ENCODE measurements around the gene KIRREL3. TPM values are rescaled to one million over a fixed set of nuclear protein-coding genes. Genes with fewer than 3 reads are reported as not detected.

KIRREL3 gene
- total and polyA plus RNA-seq, 9 of the 15 experiments (the other 6 are each of a cell fraction or from before 2014, with no cell fraction given), result 0.04 to 0.10 TPM; not detected in 7

- in situ Hi-C loops (cut with MboI), result no loop called here
- CTCF ChIA-PET (ENCODE audit: low intra/inter-chr PET ratio), result no interaction called here
- no peak for DNase-seq (ENCODE audit: extremely low read depth in 1 of 4, low spot score in 3 of 4)
- Histone ChIP-seq H3K4me3 (no peak overlapping the region), H3K79me2 (ENCODE audit: control insufficient read depth, insufficient read depth, low read length) (no peaks in the 10 kb centered on the region), H2AFZ (ENCODE audit: low read depth, low read length) (no peak overlapping the region), H3K9me1 (ENCODE audit: control insufficient read depth, insufficient read depth, low read length) (no peaks in the 10 kb centered on the region), H3K36me3 (ENCODE audit: control insufficient read depth, insufficient read depth, low read length) (no peaks in the 10 kb centered on the region), H4K20me1 (replicated peaks; ENCODE audit: control insufficient read depth, insufficient read depth, low read length) (no peaks in the 10 kb centered on the region; the same call in 1 of the 2 replicates), H3K4me1 (replicated peaks in 1 of 2; ENCODE audit: control insufficient read depth in 2 of 2, insufficient read depth in 2 of 2, low read length in 2 of 2) (no peaks in the 10 kb centered on the region), H3K27me3 (ENCODE audit: control insufficient read depth in 2 of 2, insufficient read depth in 2 of 2, low read length in 2 of 2) (peaks cover 9 to 66% of the 10 kb centered on the region in 2 experiments; a peak in 4 of 5 replicates), H3K9ac (ENCODE audit: insufficient read depth in 1 of 2, low read depth in 2 of 2, low read length in 2 of 2) (no peak overlapping the region), H3K4me2 (ENCODE audit: insufficient read depth, low read length) (no peak overlapping the region), H3K9me3 (replicated peaks; ENCODE audit: control insufficient read depth, insufficient read depth, low read depth, low read length) (no peaks in the 10 kb centered on the region), H3K27ac (ENCODE audit: extremely low read depth, low read depth, low read length) (no peak overlapping the region)
- TF ChIP-seq CREBBP (IDR thresholded peaks at IDR 0.05; ENCODE audit: low read depth, low read length) (no peak), ZNF609 (CRISPR knock-in tag; IDR thresholded peaks at IDR 0.05; ENCODE audit: borderline replicate concordance) (no peak), MTF1 (CRISPR knock-in tag; IDR thresholded peaks at IDR 0.05; ENCODE audit: borderline replicate concordance) (no peak), PURB (CRISPR knock-in tag; IDR thresholded peaks at IDR 0.05; ENCODE audit: low read depth) (no peak), ELF2 (CRISPR knock-in tag; IDR thresholded peaks at IDR 0.05) (no peak), STAT5B (CRISPR knock-in tag; IDR thresholded peaks at IDR 0.05) (no peak), NONO (IDR thresholded peaks at IDR 0.05; ENCODE audit: low read depth in 2 of 2, low read length in 1 of 2) (no peak), ZNF77 (CRISPR knock-in tag; IDR thresholded peaks at IDR 0.05) (no peak), PHB2 (IDR thresholded peaks at IDR 0.05; ENCODE audit: low read depth) (no peak)
- TF ChIP-seq, protein P1, sequence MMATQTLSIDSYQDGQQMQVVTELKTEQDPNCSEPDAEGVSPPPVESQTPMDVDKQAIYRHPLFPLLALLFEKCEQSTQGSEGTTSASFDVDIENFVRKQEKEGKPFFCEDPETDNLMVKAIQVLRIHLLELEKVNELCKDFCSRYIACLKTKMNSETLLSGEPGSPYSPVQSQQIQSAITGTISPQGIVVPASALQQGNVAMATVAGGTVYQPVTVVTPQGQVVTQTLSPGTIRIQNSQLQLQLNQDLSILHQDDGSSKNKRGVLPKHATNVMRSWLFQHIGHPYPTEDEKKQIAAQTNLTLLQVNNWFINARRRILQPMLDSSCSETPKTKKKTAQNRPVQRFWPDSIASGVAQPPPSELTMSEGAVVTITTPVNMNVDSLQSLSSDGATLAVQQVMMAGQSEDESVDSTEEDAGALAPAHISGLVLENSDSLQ (IDR thresholded peaks at IDR 0.05), result no peak
- no peak for ATAC-seq
- no peak for FAIRE-seq
- WGBS (ENCODE audit: insufficient coverage, low coverage, missing lambda C conversion rate), result 0% methylated on average over 7 of the region's 7 CpGs
- BruUV-seq (replicated peaks), result no TSS peak
- intact Hi-C loops (cut with micrococcal nuclease), result no loop called here
- POLR2A ChIA-PET, result interaction anchor here (0.6 kb wide), 1 partner anchor 10 kb away, joined by 3 read pairs; no protein-coding TSS in a partner anchor
Measured at GRCh38 chr11:126468102-126468521, 532.5 kb downstream of the KIRREL3 start.

Measured in K562 (cell line).